HepG2 (cell line): ENCODE results near the gene ALS2CL. TPM values are rescaled to one million over a fixed set of nuclear protein-coding genes. Genes with fewer than 3 reads are reported as not detected.

Experiments used
- ATAC-seq: fragments of 200-7000 bp; cut with Tn5 transposase; 3 replicates; pipeline ENCODE4 v1.9.1; 2020; ENCODE audit warnings: mild to moderate bottlenecking, moderate library complexity
- BruUV-seq: library from RNA; stranded (reverse); fragments of 400-500 nt; replicated peaks from 2 replicates; lab custom pipeline; 2021; lab: Mats Ljungman, UMichigan
- CTCF ChIA-PET: fragments of 300-600 bp; formaldehyde crosslinking; extraction: SDS; loops from one replicate; lab custom pipeline; 2021; ENCODE audit warnings: low total read pairs, inconsistent platforms, low intra/inter-chr PET ratio; lab: Yijun Ruan, JAX
- POLR2A ChIA-PET: fragments of 350-600 bp; sonication (Branson Sonifier 250); formaldehyde crosslinking; loops from one replicate; lab custom pipeline; 2020; ENCODE audit warnings: antibody characterized with exemption, inconsistent platforms; lab: Yijun Ruan, JAX
- DNase-seq: peaks from one replicate; pipeline ENCODE4 v3.0.0-alpha.2; 2015; ENCODE audit warnings: low spot score
- FAIRE-seq: peaks from 3 replicates; lab custom pipeline; 2011; peaks lifted over from hg19 to GRCh38; lab: Jason Lieb, UNC
- H2AFZ ChIP-seq: one replicate; pipeline ENCODE4 v1.6.1; 2011; ENCODE audit warnings: low read length, inconsistent platforms
- H3K27ac ChIP-seq: fragments of 300-600 bp; 3 replicates; pipeline ENCODE4 v1.8.0; 2011; ENCODE audit warnings: mixed run types, mild to moderate bottlenecking, mixed read lengths, low read length, inconsistent platforms; ENCODE audit not compliant: insufficient read depth; ENCODE audit errors: extremely low read length
- H3K27me3 ChIP-seq, 2 experiments: fragments of 200-600 bp in 1 of 2; 2 replicates in 1 of 2; 3 replicates in 1 of 2; pipeline versions ENCODE4 v1.6.0 to v1.8.0; 2011; ENCODE audit warnings: low read length in 2 of 2, mild to moderate bottlenecking in 2 of 2, moderate library complexity in 2 of 2, inconsistent platforms in 1 of 2; ENCODE audit not compliant: insufficient read depth in 2 of 2, control insufficient read depth in 1 of 2
- H3K36me3 ChIP-seq, 2 experiments: fragments of 200-600 bp in 1 of 2; replicated peaks in 1 of 2; 2 replicates in 1 of 2; 3 replicates in 1 of 2; pipeline versions ENCODE4 v1.5.1 to v1.8.0; 2011; ENCODE audit warnings: low read length in 2 of 2, inconsistent platforms in 1 of 2; ENCODE audit not compliant: insufficient read depth in 2 of 2, control insufficient read depth in 1 of 2
- H3K4me1 ChIP-seq: 2 replicates; pipeline ENCODE4 v1.5.1; 2012; ENCODE audit warnings: low read length, inconsistent platforms; ENCODE audit not compliant: insufficient read depth
- H3K4me2 ChIP-seq: 2 replicates; pipeline ENCODE4 v1.6.0; 2011; ENCODE audit warnings: low read depth, low read length, inconsistent platforms
- H3K4me3 ChIP-seq, 3 experiments: fragments of 200-600 bp in 1 of 3; sonication (generic), shearing (Covaris generic) in 1 of 3; replicated peaks in 1 of 3; 2 replicates each; pipeline ENCODE4 v1.5.1; 2011 to 2016; ENCODE audit warnings: low read length in 3 of 3, inconsistent platforms in 2 of 3, low read depth in 2 of 3, mild to moderate bottlenecking in 2 of 3, control low read depth in 1 of 3, mixed read lengths in 1 of 3; ENCODE audit not compliant: insufficient read depth in 1 of 3
- H3K79me2 ChIP-seq: one replicate; pipeline ENCODE4 v1.6.1; 2011; ENCODE audit warnings: low read length, inconsistent platforms; ENCODE audit not compliant: insufficient read depth
- H3K9ac ChIP-seq: 2 replicates; pipeline ENCODE4 v1.6.0; 2011; ENCODE audit warnings: mild to moderate bottlenecking, low read depth, low read length, inconsistent platforms; ENCODE audit not compliant: insufficient read depth
- H3K9me3 ChIP-seq: 2 replicates; pipeline ENCODE4 v1.5.1; 2012; ENCODE audit warnings: mild to moderate bottlenecking, low read length
- H4K20me1 ChIP-seq: 2 replicates; pipeline ENCODE4 v1.6.0; 2011; ENCODE audit warnings: inconsistent platforms, mild to moderate bottlenecking, low read length, moderate library complexity; ENCODE audit not compliant: insufficient read depth
- SUZ12 ChIP-seq: fragments of 150-350 bp; IDR thresholded peaks from 2 replicates; pipeline ENCODE4 v1.6.1; 2014; ENCODE audit warnings: low read depth, low read length
- TCF12 ChIP-seq, 2 experiments: fragments of 450-650 bp in 1 of 2; sonication (generic) in 1 of 2; formaldehyde crosslinking in 1 of 2; IDR thresholded peaks; 2 replicates each; pipeline versions ENCODE4 v1.6.1 to v1.8.0; 2017 to 2022; ENCODE audit warnings: antibody characterized with exemption in 1 of 2, mild to moderate bottlenecking in 1 of 2, missing genetic modification reagents in 1 of 2, moderate library complexity in 1 of 2
- WGBS: methylation state at CpG from one replicate; pipeline ENCODE4 v1.1.6; 2017; ENCODE audit warnings: low lambda C conversion rate; 5-methylcytosine and 5-hydroxymethylcytosine counted together
- in situ Hi-C: cut with HindIII; loops from 2 replicates; pipeline ENCODE4 v1.10.0; 2017; ENCODE audit warnings: low pct_unique_long_range_greater_than_20kb; ENCODE audit not compliant: extremely low pct_ligation_motif_present
- intact Hi-C: fragments of 100-400 bp; cut with micrococcal nuclease; formaldehyde crosslinking; loops from one replicate; pipeline ENCODE4 v1.10.0; 2022; ENCODE audit not compliant: unreplicated experiment
- polyA plus RNA-seq, 8 experiments: library from polyadenylated mRNA; depleted of rRNA in 3 of 8; stranded (reverse) in 7 of 8; unstranded in 1 of 8; fragments of >200 nt; fragmentation: Illumina TruSeq in 4 of 8; extraction: Trizol in 4 of 8; gene quantifications; 2 replicates each; pipeline versions ENCODE4 v1.2.1 to v1.2.3, GENCODE V29; 2011 to 2016; ENCODE audit warnings: low read depth in 4 of 8, missing spikeins in 1 of 8, mixed read lengths in 1 of 8; ENCODE audit not compliant: insufficient read depth in 1 of 8
- total RNA-seq, 5 experiments: library from RNA; depleted of rRNA; stranded (reverse); fragments of >200 nt; fragmentation: Illumina TruSeq; extraction: Trizol; gene quantifications; 2 replicates each; pipeline ENCODE4 v1.2.3, GENCODE V29; 2016; ENCODE audit warnings: low read depth in 1 of 5
- TF ChIP-seq, protein P1 (sequence below): sonication (generic); formaldehyde crosslinking; IDR thresholded peaks from 2 replicates; pipeline ENCODE4 v1.4.0; 2020; ENCODE audit warnings: mild to moderate bottlenecking, missing genetic modification reagents

Gene ALS2CL
- total and polyA plus RNA-seq, 2 of the 13 experiments (the other 11 are each of a cell fraction or from before 2014, with no cell fraction given): not detected

DNA sequence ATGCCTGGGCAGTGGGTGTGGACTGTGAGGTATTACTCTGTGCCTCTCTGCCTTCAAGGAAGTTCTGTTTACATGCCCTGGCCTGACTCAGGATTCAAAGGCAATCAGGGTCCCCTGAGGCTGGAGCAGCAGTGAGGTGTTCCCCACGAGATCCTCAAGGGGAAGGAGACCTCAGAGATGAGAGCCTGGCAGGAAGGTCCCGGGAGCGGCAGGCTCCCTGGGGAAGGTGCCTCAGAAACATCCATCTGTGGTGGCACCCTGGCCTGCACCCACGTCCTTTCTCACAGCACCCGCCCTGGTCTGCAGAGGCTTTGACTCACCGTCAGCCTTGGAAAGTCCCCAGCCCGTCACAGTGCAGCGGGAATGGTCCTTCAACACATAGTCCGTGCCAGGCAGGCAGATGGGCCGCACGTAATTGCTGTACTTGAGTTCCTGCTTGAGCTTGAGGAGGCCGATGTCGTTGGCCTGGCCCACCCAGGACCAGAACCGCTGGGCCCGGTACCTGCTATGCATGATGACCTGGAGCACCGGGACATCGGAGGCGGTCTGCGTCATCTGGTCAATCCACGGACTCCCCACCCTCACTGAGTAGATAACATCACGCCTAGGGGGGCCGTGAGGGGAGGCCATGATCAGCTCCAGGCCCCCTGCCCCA is 20.5 kb upstream of the ALS2CL start:
- H3K4me2 ChIP-seq: no peak overlapping the region
- no peaks in the 10 kb centered on the region for H3K36me3 ChIP-seq
- no peak overlapping the region for H3K4me3 ChIP-seq
- H3K27me3 ChIP-seq: peaks cover 1 to 10% of the 10 kb centered on the region in 2 experiments; a peak in 3 of 5 replicates
- WGBS: 60% methylated on average over 5 of the region's 22 CpGs
- in situ Hi-C loops: loop anchor here (5.0 kb wide), 1 partner anchor 193 kb away; no protein-coding TSS in a partner anchor
- no peaks in the 10 kb centered on the region for H4K20me1 ChIP-seq
- no peaks in the 10 kb centered on the region for H3K79me2 ChIP-seq
- ChIA-PET CTCF (no interaction called here), POLR2A (no interaction called here)
- no peak overlapping the region for H3K27ac ChIP-seq
- intact Hi-C loops: no loop called here
- no peak overlapping the region for H3K9ac ChIP-seq
- no peak; the same call in 2 of the 3 replicates for ATAC-seq
- H3K9me3 ChIP-seq: no peaks in the 10 kb centered on the region
- H2AFZ ChIP-seq: no peak overlapping the region
- H3K4me1 ChIP-seq: peaks cover 11% of the 10 kb centered on the region
- TF ChIP-seq SUZ12 (no peak), TCF12 (IDR thresholded peaks at IDR 0.05) (no peak), TCF12 (CRISPR knock-in tag; IDR thresholded peaks at IDR 0.05) (no peak)
- TF ChIP-seq, protein P1, sequence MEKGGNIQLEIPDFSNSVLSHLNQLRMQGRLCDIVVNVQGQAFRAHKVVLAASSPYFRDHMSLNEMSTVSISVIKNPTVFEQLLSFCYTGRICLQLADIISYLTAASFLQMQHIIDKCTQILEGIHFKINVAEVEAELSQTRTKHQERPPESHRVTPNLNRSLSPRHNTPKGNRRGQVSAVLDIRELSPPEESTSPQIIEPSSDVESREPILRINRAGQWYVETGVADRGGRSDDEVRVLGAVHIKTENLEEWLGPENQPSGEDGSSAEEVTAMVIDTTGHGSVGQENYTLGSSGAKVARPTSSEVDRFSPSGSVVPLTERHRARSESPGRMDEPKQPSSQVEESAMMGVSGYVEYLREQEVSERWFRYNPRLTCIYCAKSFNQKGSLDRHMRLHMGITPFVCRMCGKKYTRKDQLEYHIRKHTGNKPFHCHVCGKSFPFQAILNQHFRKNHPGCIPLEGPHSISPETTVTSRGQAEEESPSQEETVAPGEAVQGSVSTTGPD (CRISPR knock-in tag): no peak
- TF ChIP-seq, all 625 proteins: peak for 0
- no TSS peak for BruUV-seq
- DNase-seq (no peak), FAIRE-seq (no peak)
